Measurements from ENCODE around the gene SLC23A1. TPM values are rescaled to one million over a fixed set of nuclear protein-coding genes. Genes with fewer than 3 reads are reported as not detected.

Gene SLC23A1
- total and polyA plus RNA-seq, 9 of the 15 experiments (the other 6 are each of a cell fraction or from before 2014, with no cell fraction given): 0.03 to 0.20 (median 0.05) TPM; not detected in 5

DNA sequence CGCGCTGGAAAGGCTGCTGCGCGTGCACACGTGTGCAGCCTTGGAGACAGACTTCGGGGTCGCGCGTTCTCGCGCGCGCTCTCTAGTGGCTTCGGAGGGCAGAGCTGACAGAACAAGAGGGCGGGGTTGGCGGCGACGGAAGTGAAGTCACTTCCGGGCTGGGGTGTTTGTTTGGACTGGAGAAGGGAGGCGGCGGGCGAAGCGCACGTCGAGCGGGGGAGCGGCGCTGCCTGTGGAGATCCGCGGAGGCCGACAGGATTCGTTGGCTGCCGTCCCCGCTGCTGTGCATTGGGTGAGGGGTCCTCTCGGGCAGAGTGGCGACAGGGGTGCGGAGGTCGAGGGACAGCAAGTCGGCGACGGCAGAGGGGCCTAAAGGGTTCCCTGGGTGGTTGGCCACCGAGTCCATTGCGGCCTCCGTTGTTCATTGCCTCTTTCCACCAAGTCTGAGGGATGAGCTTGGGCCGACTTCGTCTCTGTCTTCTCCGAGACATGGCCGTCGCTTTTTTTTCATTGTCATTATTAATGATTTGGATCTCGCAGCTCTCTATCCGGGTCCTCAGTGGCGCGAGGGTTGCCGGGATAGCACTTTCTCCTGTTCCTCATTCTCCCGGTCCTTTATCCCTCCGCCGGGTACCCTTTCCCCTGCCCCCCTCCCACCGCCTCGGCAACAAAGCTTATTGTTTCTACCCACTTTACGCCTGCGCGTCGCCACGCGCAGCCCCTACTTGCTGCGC is 41.2 kb downstream of the SLC23A1 start, which contains the start of gene PAIP2 (continued):
- peak; percentile 47; the same call in 1 of the 2 replicates for TF ChIP-seq ZNF263 (CRISPR knock-in tag; IDR thresholded peaks at IDR 0.05; ENCODE audit: borderline replicate concordance)
- TF ChIP-seq, protein P1, sequence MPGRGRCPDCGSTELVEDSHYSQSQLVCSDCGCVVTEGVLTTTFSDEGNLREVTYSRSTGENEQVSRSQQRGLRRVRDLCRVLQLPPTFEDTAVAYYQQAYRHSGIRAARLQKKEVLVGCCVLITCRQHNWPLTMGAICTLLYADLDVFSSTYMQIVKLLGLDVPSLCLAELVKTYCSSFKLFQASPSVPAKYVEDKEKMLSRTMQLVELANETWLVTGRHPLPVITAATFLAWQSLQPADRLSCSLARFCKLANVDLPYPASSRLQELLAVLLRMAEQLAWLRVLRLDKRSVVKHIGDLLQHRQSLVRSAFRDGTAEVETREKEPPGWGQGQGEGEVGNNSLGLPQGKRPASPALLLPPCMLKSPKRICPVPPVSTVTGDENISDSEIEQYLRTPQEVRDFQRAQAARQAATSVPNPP (IDR thresholded peaks at IDR 0.05; ENCODE audit: borderline replicate concordance, insufficient read depth, insufficient read length): no peak
- no peak for TF ChIP-seq ZNF41 (CRISPR knock-in tag; conservative IDR thresholded peaks at IDR 0.05)
- no peak for TF ChIP-seq MIER1 (IDR thresholded peaks at IDR 0.05; ENCODE audit: low read depth)
- TF ChIP-seq TAF15 (IDR thresholded peaks at IDR 0.05; ENCODE audit: low read depth, low read length): no peak
- TF ChIP-seq ZNF444 (CRISPR knock-in tag; IDR thresholded peaks at IDR 0.05): no peak
- TF ChIP-seq ZKSCAN1 (IDR thresholded peaks at IDR 0.05; ENCODE audit: low read depth, low read length): peak; percentile 26
- peak; percentile 99 for TF ChIP-seq ETV5 (CRISPR knock-in tag; IDR thresholded peaks at IDR 0.05; ENCODE audit: low read depth)
- TF ChIP-seq, protein P2, sequence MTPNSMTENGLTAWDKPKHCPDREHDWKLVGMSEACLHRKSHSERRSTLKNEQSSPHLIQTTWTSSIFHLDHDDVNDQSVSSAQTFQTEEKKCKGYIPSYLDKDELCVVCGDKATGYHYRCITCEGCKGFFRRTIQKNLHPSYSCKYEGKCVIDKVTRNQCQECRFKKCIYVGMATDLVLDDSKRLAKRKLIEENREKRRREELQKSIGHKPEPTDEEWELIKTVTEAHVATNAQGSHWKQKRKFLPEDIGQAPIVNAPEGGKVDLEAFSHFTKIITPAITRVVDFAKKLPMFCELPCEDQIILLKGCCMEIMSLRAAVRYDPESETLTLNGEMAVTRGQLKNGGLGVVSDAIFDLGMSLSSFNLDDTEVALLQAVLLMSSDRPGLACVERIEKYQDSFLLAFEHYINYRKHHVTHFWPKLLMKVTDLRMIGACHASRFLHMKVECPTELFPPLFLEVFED (CRISPR knock-in tag; conservative IDR thresholded peaks at IDR 0.05): no peak
- TF ChIP-seq KLF6 (CRISPR knock-in tag; IDR thresholded peaks at IDR 0.05; ENCODE audit: borderline replicate concordance): no peak
- peak; percentile 88 to 97 (median 97) for TF ChIP-seq CTCF (IDR thresholded peaks at IDR 0.05 in 2 of 3, conservative IDR thresholded peaks at IDR 0.05 in 1 of 3; ENCODE audit: insufficient read depth in 2 of 3, low read depth in 1 of 3, low read length in 3 of 3)
- no peak for TF ChIP-seq ZNF224 (CRISPR knock-in tag; IDR thresholded peaks at IDR 0.05)
- no peak for TF ChIP-seq CREBBP (IDR thresholded peaks at IDR 0.05; ENCODE audit: low read depth, low read length)
- 0 out of 2 replicates have a peak, but pooled peaks have one; percentile 39 for TF ChIP-seq CREB3 (tag; conservative IDR thresholded peaks at IDR 0.05; ENCODE audit: low read depth)
- TF ChIP-seq PCBP2 (IDR thresholded peaks at IDR 0.05; ENCODE audit: low read depth, low read length, poor library complexity, severe bottlenecking): no peak
- TF ChIP-seq, protein P3, sequence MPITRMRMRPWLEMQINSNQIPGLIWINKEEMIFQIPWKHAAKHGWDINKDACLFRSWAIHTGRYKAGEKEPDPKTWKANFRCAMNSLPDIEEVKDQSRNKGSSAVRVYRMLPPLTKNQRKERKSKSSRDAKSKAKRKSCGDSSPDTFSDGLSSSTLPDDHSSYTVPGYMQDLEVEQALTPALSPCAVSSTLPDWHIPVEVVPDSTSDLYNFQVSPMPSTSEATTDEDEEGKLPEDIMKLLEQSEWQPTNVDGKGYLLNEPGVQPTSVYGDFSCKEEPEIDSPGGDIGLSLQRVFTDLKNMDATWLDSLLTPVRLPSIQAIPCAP (CRISPR knock-in tag; IDR thresholded peaks at IDR 0.05; ENCODE audit: borderline replicate concordance): no peak
- TF ChIP-seq PRPF4 (IDR thresholded peaks at IDR 0.05; ENCODE audit: insufficient read depth, low read depth, low read length, poor library complexity, severe bottlenecking): peak; percentile 64
- peak; percentile 84 for TF ChIP-seq SMAD4 (CRISPR knock-in tag; conservative IDR thresholded peaks at IDR 0.05)
- no peak for TF ChIP-seq KLF10 (CRISPR knock-in tag; IDR thresholded peaks at IDR 0.05)
- peak; percentile 91 for TF ChIP-seq CREB1 (IDR thresholded peaks at IDR 0.05)
- peak; percentile 94 for TF ChIP-seq CREB1 (CRISPR knock-in tag; IDR thresholded peaks at IDR 0.05)
- no peak for TF ChIP-seq ZFP1 (CRISPR knock-in tag; IDR thresholded peaks at IDR 0.05)
